GM12891 (cell line): Measurements from ENCODE around the gene HIRA.

ENCODE experiments used
- PAX5 ChIP-seq: IDR thresholded peaks from 2 replicates; pipeline ENCODE4 v1.6.1; 2011; ENCODE audit warnings: low read length, moderate library complexity, mild to moderate bottlenecking; ENCODE audit not compliant: insufficient read depth, severe bottlenecking
- POLR2A ChIP-seq: IDR thresholded peaks from 2 replicates; pipeline ENCODE4 v1.6.1; 2011; ENCODE audit warnings: low read depth, low read length, control low read depth
- POLR2AphosphoS5 ChIP-seq: IDR thresholded peaks from 2 replicates; pipeline ENCODE4 v1.6.1; 2011; ENCODE audit warnings: low read depth, low read length, control low read depth
- POU2F2 ChIP-seq: IDR thresholded peaks from 2 replicates; pipeline ENCODE4 v1.6.1; 2011; ENCODE audit warnings: low read depth, mild to moderate bottlenecking, control low read depth, low read length, moderate library complexity
- TAF1 ChIP-seq: IDR thresholded peaks from 2 replicates; pipeline ENCODE4 v1.6.1; 2011; ENCODE audit warnings: low read depth, low read length, control low read depth

- no peak for TF ChIP-seq POLR2AphosphoS5
- TF ChIP-seq POLR2A, result peak; percentile 67
- peak; percentile 80 for TF ChIP-seq TAF1
- no peak for TF ChIP-seq PAX5
- TF ChIP-seq POU2F2, result no peak
These were observed 16.0 kb upstream of the HIRA start, which contains the start of gene C22orf39 for GRCh38 chr22:19447330-19448075.
